ENCODE measurements around the gene HNRNPA2B1. TPM values are rescaled to one million over a fixed set of nuclear protein-coding genes. Genes with fewer than 3 reads are reported as not detected.

The HNRNPA2B1 gene
- total RNA-seq, 6 donors from 2014 or later: 192 to 416 (median 314) TPM

GRCh38 chr7:26213807-26214515 is 13.4 kb upstream of the HNRNPA2B1 start:
- no peak for DNase-seq
- Histone ChIP-seq H3K4me1 (no peaks in the 10 kb centered on the region), H3K36me3 (peaks cover 13 to 40% (median 28%) of the 10 kb centered on the region in 4 donors), H3K27ac (no peak overlapping the region), H3K27me3 (no peaks in the 10 kb centered on the region), H3K9me3 (no peaks in the 10 kb centered on the region), H3K4me3 (no peak overlapping the region)
- 73% methylated on average over 4 to 5 of the region's 5 CpGs for WGBS, 2 donors
- TF ChIP-seq POLR2A (IDR thresholded peaks at IDR 0.05): no peak
- no peak for TF ChIP-seq POLR2AphosphoS5 (IDR thresholded peaks at IDR 0.05)
- no peak for TF ChIP-seq EP300 (IDR thresholded peaks at IDR 0.05)
- no peak for TF ChIP-seq CTCF (IDR thresholded peaks at IDR 0.05)
- ATAC-seq (ENCODE audit: low FRiP score in 2 of 2): no peak

GRCh38 chr7:26212921-26213718 is 12.6 kb upstream of the HNRNPA2B1 start:
- no peaks in the 10 kb centered on the region for H3K9me3 ChIP-seq
- peaks cover 17 to 47% (median 35%) of the 10 kb centered on the region in 4 donors for H3K36me3 ChIP-seq
- TF ChIP-seq EP300 (IDR thresholded peaks at IDR 0.05): no peak
- TF ChIP-seq POLR2AphosphoS5 (IDR thresholded peaks at IDR 0.05): no peak
- no peak for TF ChIP-seq CTCF (IDR thresholded peaks at IDR 0.05)
- TF ChIP-seq POLR2A (IDR thresholded peaks at IDR 0.05): no peak
- 95 to 98% methylated on average over 2 of the region's 2 CpGs for WGBS, 2 donors
- H3K27me3 ChIP-seq: no peaks in the 10 kb centered on the region
- no peak for ATAC-seq (ENCODE audit: low FRiP score in 2 of 2)
- H3K27ac ChIP-seq: no peak overlapping the region
- H3K4me1 ChIP-seq: no peaks in the 10 kb centered on the region
- H3K4me3 ChIP-seq: no peak overlapping the region
- no peak for DNase-seq

GRCh38 chr7:26208040-26208439 is 7.5 kb upstream of the HNRNPA2B1 start:
- peaks cover 24 to 71% (median 50%) of the 10 kb centered on the region in 4 donors for H3K36me3 ChIP-seq
- H3K27ac ChIP-seq: no peak overlapping the region
- peaks cover 23 to 33% (median 27%) of the 10 kb centered on the region in 4 donors for H3K4me1 ChIP-seq
- WGBS, 2 donors: 76 to 83% methylated on average over 5 of the region's 5 CpGs
- H3K27me3 ChIP-seq: no peaks in the 10 kb centered on the region
- no peak for TF ChIP-seq CTCF (IDR thresholded peaks at IDR 0.05)
- TF ChIP-seq POLR2A (IDR thresholded peaks at IDR 0.05): no peak
- no peak for TF ChIP-seq POLR2AphosphoS5 (IDR thresholded peaks at IDR 0.05)
- no peak for TF ChIP-seq EP300 (IDR thresholded peaks at IDR 0.05)
- ATAC-seq (ENCODE audit: low FRiP score in 2 of 2): no peak
- no peaks in the 10 kb centered on the region for H3K9me3 ChIP-seq
- no peak overlapping the region for H3K4me3 ChIP-seq
- DNase-seq: no peak

- Histone ChIP-seq H3K4me1 (peaks cover 26 to 41% (median 31%) of the 10 kb centered on the region in 4 donors), H3K27ac (peak overlapping the region; percentile 99 to 100 (median 100))
- WGBS, 2 donors: 7 to 8% methylated on average over 2 of the region's 2 CpGs
Measured at GRCh38 chr7:26203016-26203415, 2.5 kb upstream of the HNRNPA2B1 start.

More at GRCh38 chr7:26203016-26203415, 2.5 kb upstream of the HNRNPA2B1 start:
- TF ChIP-seq EP300 (IDR thresholded peaks at IDR 0.05) (no peak), POLR2A (IDR thresholded peaks at IDR 0.05) (no peak), POLR2AphosphoS5 (IDR thresholded peaks at IDR 0.05) (no peak), CTCF (IDR thresholded peaks at IDR 0.05) (no peak)
- ATAC-seq (ENCODE audit: low FRiP score in 2 of 2): no peak
- H3K27me3 ChIP-seq: no peaks in the 10 kb centered on the region
- no peak for DNase-seq
- no peaks in the 10 kb centered on the region for H3K9me3 ChIP-seq
- peak overlapping the region in 3 of 4 donors; percentile 87 to 95 (median 92) for H3K4me3 ChIP-seq
- peaks cover 6 to 33% (median 14%) of the 10 kb centered on the region in 4 donors for H3K36me3 ChIP-seq

Data from upper lobe of left lung (tissue), 6 donors.